HG03558 (cell line): ENCODE results near the gene ABCC2.

ENCODE experiments used
- ATAC-seq: cut with Tn5 transposase; IDR thresholded peaks from one replicate; pipeline ENCODE4 v1.9.1; 2021; ENCODE audit warnings: moderate number of reproducible peaks; ENCODE audit not compliant: unreplicated experiment; ENCODE audit errors: extremely low read depth

Gene ABCC2

DNA sequence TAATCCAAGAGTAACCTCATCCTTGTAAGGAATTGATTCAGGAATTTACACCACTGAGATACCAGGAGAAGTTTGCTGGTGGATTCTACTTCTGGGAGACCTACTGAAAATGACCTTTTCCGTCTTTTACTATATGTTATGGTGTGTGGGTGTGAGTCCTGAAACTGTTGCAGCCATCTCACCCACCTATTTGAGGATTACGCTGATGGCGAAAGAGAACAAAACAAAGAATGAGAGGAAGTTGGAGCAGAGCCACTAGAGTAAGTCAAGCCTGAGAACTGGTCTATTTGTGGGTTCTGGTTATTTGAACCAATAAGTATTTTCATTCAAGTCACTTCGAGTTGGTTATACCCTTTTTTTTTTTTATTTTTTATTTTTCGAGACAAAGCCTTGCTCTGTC lies 12.7 kb upstream of the ABCC2 start:
- ATAC-seq: no peak

DNA sequence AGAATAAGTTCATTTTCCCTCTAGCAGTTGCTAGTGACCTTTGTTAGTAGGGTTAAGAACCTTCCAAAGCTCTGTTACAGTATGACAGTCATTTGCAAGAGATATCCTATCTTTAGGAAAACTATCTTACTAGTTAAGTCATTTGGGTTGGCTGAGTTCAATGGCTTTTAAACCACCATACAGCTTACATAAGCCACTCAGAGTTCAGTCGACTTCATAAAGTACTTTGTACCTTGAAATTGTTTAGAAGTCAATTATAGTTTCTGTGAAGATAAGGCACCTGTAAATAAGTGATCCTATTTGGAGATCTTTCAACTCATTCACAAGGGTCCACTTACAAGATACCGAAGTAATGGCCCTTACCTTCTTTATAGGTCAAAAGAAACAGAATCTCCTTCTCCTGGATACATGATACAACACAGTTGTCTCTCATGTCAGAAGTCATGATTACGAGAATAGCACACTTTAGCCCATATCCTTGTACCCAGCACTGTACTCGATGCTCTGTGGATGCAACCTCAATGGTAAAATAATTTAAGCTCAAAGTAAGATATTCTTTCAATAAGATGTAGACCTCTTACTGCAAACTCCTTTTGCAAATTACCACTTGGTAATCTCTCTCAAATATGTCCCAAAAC lies 11.9 kb upstream of the ABCC2 start:
- no peak for ATAC-seq

DNA sequence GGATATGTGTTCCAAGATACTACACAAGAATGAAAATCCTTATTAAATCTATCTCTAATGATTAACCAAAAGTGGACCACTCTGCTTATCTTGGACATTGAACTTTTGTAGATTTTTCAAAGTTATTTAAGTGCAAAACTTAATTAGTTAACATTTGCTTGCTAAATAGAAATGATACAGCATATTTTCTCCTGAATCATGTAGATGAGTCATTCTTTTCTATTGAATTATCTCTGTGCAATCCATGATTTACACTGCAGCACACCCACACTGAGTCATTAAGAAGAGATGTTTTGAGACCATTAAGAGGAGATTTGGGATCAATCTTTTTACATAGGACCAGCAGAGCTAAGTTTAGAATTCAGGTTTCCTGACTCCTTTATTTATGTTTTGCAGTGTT lies 6.6 kb upstream of the ABCC2 start:
- no peak for ATAC-seq

DNA sequence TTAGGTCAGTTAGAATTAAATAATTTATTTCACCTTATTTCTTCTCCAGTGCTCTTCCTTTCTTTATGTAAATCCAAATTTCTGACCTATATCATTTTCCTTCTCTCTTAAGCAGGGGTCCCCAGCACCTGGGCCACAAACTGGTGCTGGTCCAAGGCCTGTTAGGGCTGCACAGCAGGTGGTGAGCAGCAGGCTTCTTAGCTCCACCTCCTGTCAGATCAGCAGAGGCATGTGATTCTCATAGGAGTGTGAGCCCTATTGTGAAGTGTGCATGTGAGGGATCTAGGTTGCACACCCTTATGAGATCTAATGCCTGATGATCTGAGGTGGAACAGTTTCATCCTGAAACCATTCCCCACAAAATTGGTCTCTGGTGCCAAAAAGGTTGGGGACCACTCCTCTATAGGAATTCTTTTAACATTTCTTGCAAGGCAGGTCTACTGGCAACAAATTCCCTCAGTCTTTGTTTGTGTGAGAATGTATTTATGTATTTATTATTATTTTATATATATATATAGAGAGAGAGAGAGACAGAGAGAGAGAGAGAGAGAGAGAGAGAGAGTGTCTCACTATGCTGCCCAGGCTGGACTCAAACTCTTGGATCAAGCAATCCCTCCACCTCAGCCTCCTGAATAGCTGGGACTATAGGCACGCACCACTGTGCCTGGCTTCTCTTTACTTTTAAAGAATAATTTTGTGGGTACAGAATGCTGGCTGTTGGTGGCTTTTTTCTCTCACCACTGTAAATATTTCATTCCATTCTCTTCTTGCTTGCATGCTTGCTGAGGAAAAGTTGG lies 4.3 kb upstream of the ABCC2 start:
- no peak for ATAC-seq

DNA sequence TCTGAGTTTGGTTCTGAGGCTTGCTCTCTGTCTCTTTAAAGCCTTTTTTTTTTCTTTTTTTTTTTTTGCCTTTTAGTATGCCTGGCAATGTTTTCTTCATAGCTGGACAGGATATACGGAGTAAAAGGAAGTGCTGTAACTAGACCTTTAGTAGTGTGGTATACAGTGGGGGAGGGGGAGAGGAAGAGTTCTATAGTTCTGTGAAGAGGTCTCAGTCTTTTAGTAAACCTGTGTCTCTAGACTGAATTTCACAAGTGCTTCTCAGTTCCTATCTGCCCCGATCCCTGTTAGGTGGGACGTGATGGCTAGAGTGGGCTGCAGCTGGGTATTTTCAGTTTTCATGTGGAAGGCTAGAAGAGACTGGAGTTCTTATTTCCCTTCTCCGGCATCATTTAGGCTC lies 3.1 kb upstream of the ABCC2 start:
- no peak for ATAC-seq

DNA sequence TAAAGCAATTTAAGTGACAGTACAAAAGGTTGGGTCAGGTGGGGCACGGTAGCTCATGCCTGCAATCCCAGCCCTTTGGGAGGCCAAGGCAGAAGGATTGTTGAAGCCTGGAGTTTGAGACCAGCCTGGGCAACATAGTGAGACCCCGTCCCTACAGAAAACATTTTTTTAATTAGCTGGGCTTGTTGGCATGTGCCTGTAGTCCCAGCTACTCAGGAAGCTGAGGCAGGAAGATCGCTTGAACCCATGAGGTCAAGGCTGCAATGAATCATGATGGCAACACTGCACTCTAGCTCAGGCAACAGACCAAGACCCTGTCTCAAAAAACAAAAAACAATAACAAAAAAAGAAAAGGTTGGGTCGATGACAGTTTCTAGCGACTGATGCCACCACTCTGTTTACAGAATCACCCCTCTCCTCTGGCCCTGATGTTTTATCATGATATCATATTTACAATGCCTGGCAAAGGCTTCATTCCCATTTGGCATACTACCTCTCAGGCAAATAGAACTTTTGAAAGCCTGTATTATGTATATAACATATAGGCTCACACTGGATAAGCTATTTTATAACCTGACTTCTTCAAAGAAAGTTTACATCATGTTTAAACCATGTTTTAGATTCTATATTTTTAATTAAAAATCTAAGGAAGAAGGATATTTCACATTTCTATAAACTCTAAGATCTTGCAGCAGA lies 558 bp upstream of the ABCC2 start:
- ATAC-seq: no peak

DNA sequence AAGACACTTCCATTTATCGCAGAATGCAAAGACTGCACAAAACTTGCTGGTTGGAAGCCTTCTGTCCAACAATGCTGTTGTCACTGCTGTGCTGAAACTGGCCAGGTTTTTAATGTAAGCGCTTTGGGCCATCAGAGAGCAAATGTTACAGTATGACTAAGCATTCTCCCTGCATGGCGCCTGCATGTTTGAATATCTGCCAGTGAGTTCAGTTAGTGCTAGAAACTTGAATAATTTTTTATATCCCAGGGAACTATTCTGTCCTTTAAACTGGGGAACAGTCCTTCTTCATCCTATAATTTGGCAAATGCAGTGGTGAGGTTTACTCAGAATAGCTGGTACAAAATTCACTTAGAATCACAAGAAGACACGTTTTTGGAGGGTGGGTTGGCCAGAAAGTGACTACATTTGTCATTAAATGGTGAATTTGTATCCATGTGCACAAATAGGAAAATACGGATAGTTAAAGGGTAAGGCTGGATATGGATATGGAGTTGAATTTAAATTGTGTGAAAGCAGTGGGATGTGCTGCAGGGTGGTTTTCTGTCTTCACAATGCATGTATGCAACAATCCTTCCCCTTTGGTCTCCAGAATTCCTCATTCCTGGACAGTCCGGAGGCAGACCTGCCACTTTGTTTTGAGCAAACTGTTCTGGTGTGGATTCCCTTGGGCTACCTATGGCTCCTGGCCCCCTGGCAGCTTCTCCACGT lies 1.7 kb downstream of the ABCC2 start:
- no peak for ATAC-seq

DNA sequence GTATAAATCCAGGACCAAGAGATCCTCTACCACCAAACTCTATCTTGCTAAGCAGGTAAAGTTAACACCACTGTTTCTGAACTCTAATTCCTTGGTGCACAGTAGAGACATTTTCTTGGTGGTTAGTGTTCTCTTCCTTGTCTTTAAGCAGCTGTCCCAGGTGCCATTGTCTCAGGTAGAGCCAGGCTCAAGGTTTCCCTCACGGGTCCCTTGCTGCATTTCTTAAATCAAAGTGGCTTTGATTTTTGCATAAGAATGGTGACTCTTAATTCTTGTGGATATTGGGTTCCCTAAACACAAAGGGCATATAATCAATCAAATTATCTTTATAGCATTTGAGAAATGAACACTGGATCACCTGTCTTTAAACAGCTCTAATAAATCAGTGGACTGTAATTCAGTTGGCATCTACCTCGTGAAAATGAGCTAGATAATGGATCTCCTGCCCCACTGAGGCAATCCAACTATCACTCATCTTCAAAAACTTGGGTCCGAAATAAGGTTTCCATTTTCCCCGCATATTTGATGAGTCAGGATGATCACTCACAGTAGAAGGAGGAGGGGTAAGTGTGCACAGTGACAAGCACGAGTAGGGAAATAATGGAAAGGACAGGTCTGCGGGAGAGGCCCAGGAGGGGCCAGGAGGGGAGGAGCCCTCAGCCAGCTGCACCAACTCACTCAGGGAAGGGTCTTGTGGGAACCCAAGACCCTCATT lies 2.4 kb downstream of the ABCC2 start:
- ATAC-seq: no peak

DNA sequence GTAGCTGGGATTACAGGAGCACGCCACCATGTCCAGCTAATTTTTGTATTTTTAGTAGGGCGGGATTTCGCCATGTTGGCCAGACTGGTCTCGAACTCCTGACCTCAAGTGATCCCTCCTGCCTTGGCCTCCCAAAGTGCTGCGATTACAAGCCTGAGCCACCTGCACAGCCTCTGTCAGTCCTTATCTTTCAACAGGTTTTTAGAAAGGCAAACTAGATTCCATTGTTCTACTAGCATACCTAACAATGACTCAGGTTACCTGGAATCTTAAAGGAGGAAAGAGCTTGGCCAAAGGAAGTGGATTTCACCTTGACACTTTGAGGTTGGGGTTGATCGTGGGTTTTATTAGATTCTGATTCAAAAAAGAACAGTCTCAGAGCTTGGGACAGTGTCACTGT lies 3.2 kb downstream of the ABCC2 start:
- ATAC-seq: no peak

DNA sequence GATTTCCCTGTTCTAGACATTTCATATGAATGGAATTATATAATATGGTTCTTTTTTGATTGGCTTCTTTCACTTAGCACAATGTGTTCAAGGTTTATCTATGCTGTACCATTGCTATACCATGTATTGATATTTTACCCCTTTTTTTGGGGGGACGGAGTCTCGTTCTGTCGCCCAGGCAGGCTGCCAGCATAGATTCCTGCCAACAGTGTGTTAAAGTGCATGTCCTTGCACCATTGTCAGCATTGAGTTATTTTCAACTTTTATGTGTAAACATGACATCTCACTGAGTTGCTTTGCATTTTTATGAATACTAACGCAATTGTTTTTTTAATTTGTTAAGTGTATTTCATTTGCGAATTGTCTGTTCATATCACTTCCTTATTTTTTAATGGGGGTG lies 4.9 kb downstream of the ABCC2 start:
- ATAC-seq: no peak

DNA sequence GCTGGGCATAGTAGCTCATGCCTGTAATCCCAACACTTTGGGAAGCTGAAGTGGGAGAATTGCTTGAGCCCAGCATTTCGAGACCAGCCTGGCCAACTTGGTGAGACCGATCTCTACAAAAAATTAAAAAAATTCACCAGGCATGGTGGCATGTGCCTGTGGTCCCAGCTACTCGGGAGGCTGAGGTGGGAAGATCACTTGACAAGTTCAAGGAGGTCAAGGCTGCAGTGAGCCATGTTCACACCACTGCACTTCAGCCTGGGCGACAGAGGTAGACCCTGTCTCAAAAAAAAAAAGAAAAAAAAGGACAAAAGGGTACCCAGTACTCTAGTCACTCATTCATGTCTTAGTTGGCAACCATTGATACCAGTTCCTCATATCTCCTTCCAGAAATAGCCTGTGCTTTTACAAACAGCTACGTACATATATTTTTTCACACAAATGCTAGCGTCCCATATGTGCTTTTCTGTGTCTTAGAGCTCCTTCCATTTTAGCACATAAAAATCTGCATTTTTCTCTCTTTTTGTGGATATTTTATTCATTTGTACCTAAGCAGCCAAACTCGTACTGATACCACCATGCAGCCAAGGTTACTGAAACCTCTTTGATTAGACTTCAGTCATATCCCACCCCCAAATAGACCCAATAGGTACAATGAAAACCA lies 5.5 kb downstream of the ABCC2 start:
- ATAC-seq: no peak

DNA sequence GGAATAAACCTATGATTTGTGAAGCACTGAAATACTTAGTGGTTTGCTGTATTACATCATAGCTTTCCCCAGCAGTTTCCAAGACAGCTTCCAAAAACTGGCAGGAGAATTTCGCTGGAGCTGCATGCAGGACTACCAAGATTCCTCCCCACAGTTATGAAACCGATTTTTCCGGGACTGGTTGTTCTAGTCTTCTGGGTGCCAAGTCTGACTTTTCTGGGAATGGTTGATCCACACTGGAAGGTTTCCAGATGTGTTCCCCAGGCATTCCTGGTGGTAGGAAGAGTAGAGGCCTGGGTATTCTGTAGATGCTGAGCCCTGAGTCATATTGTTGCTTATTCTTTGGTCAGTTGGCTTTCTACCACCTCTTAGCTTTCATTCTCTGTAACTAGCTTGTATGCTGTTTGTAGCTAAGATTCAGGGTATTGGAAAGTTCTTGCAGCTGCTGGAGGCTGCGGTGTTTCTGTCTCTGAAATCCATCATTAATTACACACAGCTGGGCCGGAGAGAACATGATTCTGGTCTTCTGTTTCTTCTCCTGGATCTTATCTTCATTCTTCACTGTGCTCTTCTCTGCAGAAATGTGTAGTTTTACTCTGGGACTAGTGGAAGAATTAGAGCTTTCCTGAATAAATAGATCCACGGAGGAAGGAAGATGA lies 6.3 kb downstream of the ABCC2 start:
- ATAC-seq: no peak

DNA sequence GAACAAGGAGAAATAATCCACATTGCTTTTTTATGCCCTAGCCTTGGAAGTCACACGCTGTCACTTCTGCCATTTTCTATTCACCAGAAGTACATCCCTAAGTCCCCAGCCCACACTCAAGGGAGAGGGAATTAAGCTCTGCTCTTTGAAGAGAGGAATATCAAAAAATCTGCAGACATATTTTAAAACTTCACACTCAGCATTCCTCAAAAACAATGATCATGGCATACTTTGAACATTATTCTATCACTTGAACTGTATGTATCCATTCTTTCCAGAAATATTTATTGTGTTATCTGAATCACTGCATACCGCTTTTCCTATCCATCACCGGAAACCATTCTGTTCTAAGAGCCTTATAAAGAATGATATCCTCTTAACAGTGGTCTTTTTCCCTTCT lies 9.4 kb downstream of the ABCC2 start:
- no peak for ATAC-seq

DNA sequence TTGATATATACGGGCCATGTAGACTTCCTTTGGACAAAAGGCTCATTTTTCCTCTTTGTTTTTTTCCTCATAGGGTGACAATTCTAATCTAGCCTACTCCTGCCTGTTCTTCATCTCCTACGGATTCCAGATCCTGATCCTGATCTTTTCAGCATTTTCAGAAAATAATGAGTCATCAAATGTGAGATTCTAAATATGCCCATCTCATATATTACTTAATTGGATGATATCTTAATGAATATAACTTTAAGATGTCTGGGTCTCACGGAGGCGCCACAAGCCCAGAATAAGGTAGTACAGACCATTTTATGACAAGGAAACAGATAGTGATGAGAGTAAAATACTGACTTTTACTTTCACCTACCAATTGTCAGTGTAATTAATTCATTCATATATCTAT lies 11.4 kb downstream of the ABCC2 start:
- no peak for ATAC-seq

DNA sequence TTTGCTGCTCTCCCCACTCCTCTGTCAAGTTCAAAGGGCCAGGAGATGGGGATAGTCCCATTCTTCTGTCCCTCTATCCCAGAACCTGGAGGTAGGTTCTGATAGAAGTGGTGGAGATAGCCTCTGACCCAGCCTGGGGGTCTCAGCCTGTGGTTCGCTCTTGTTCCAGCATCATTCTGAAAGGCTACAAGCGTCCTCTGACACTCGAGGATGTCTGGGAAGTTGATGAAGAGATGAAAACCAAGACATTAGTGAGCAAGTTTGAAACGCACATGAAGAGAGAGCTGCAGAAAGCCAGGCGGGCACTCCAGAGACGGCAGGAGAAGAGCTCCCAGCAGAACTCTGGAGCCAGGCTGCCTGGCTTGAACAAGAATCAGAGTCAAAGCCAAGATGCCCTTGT lies 14.5 kb downstream of the ABCC2 start:
- no peak for ATAC-seq

DNA sequence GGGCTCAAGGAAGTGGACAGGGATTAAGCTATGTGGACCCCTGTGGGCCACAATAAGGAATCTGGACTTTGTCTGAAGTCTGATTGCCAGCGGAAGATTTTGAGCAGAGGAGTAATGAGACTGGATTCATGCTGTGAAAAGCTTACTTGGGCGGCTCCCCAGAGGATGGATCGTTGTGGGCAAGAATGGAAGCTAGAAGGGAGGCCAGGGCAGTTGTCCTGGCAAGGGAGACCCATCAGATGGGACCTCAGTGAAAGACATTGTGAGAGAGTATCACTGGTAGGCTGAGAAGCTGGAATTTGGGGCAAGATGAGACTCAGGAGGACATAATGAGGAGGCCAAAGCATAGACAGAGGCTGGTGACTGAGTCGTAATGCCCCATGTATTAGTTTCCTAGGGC lies 15.6 kb downstream of the ABCC2 start:
- no peak for ATAC-seq

DNA sequence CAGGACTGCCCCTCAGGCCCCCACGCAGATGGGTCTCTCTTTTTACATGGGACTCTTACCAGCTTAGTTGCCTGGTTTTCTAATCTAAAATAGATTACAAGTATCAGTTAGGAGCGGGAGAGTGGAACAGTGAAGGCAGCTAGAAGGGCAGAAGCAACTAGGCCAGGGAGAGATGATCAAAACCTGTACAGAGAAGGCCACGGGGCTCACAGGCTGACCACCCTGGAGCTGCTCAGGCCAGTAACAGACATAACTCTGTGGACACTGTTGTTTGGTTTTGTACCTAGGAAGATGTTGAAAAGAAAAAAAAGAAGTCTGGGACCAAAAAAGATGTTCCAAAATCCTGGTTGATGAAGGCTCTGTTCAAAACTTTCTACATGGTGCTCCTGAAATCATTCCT lies 16.5 kb downstream of the ABCC2 start:
- ATAC-seq: no peak

DNA sequence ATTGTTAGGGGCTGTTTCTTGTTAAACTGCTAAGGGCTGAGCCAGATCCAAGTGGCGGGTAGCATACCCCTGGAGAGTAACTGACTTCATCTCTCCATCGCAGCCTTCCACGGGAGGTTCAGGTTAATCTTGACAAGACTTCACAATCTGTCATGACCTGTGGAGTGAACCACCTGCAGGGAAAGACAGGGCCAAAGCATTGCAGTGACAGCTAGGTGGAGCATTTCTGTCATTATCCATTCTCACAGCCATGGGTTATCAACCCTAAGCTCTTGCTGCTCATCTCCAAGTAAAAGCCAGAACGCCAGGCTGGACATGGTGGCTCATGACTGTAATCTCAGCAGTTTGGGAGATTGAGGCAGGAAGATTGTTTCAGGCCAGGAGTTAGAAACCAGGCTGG lies 17.2 kb downstream of the ABCC2 start:
- ATAC-seq: no peak

DNA sequence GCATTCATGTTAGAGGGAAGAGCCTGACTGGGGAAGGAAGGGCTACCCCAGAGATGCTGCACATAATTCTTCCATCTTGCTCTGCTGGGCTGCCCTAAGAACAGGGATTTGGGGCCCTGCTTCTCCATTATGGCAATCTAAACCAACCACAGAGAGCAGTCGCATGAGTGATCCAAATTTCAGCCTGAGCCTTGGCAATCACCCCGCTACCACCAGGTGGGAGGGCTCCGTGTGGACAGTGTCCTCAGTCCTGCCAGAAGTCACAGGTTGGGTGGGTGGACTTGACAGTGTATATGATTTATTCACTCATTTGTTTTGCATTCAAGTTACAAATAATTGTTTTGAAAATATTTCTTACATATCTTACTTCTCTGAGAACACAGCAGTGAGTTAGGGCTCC lies 22.0 kb downstream of the ABCC2 start:
- ATAC-seq: no peak
